GM18502 (cell line): ENCODE measurements around the gene PRRC2C.
A peak's percentile ranks its signal among the peaks of the same experiment; 100 is the strongest.
"Not testable (repeated sequence)": the region's sequence is repeated elsewhere in the genome, so short reads cannot be mapped to it uniquely, and the experiment has no call there.

Experiments used
- ATAC-seq: cut with Tn5 transposase; IDR thresholded peaks from one replicate; pipeline ENCODE4 v1.9.1; 2021; ENCODE audit warnings: mild to moderate bottlenecking; ENCODE audit not compliant: unreplicated experiment, poor library complexity

The PRRC2C gene

GRCh38 chr1:171495444-171495843 lies 10.1 kb downstream of the PRRC2C start:
- ATAC-seq, result no peak

GRCh38 chr1:171500304-171500703 lies 15.0 kb downstream of the PRRC2C start:
- ATAC-seq, result no peak

- no peak for ATAC-seq
Measured at GRCh38 chr1:171500803-171501202, 15.5 kb downstream of the PRRC2C start.

- ATAC-seq, result peak; percentile 77
Measured at GRCh38 chr1:171501305-171502024, 16.1 kb downstream of the PRRC2C start.

- ATAC-seq, result peak; percentile 8
Measured at GRCh38 chr1:171506525-171507304, 21.4 kb downstream of the PRRC2C start.

GRCh38 chr1:171507435-171507834 lies 22.1 kb downstream of the PRRC2C start:
- peak; percentile 52 for ATAC-seq

GRCh38 chr1:171509191-171509590 lies 23.9 kb downstream of the PRRC2C start:
- ATAC-seq, result no peak

- ATAC-seq, result no peak
Measured at GRCh38 chr1:171513743-171514142, 28.4 kb downstream of the PRRC2C start.

- ATAC-seq, result no peak
Measured at GRCh38 chr1:171515299-171515698, 30.0 kb downstream of the PRRC2C start.

GRCh38 chr1:171515741-171516140 lies 30.4 kb downstream of the PRRC2C start:
- ATAC-seq, result no peak

GRCh38 chr1:171521567-171521966 lies 36.2 kb downstream of the PRRC2C start:
- ATAC-seq, result no peak

- ATAC-seq, result no peak
Measured at GRCh38 chr1:171530676-171531075, 45.3 kb downstream of the PRRC2C start.

- ATAC-seq, result no peak
Measured at GRCh38 chr1:171532520-171532919, 47.2 kb downstream of the PRRC2C start.

GRCh38 chr1:171545523-171545922 lies 60.2 kb downstream of the PRRC2C start:
- no peak for ATAC-seq

- no peak for ATAC-seq
Measured at GRCh38 chr1:171550050-171550449, 64.7 kb downstream of the PRRC2C start.

- ATAC-seq, result not testable (repeated sequence)
Measured at GRCh38 chr1:171550598-171551100, 65.3 kb downstream of the PRRC2C start.

- not testable (repeated sequence) for ATAC-seq
Measured at GRCh38 chr1:171553960-171554359, 68.6 kb downstream of the PRRC2C start.

GRCh38 chr1:171563675-171564074 lies 78.3 kb downstream of the PRRC2C start:
- no peak for ATAC-seq

GRCh38 chr1:171566467-171566866 lies 81.1 kb downstream of the PRRC2C start:
- ATAC-seq, result no peak

- no peak for ATAC-seq
Measured at GRCh38 chr1:171570295-171570694, 85.0 kb downstream of the PRRC2C start.

- ATAC-seq, result no peak
Measured at GRCh38 chr1:171576144-171576543, 90.8 kb downstream of the PRRC2C start.
